Amniotic epithelial cell (primary cell): ENCODE measurements around the gene RASGRF2.
A peak's percentile ranks its signal among the peaks of the same experiment; 100 is the strongest.

ENCODE experiments used
- DNase-seq: peaks from one replicate; pipeline ENCODE4 v3.0.0-alpha.2; 2010; ENCODE audit warnings: low read depth

The RASGRF2 gene

GRCh38 chr5:80951366-80951765, 8.8 kb upstream of the RASGRF2 start:
- no peak for DNase-seq

- no peak for DNase-seq
These were observed 6.6 kb upstream of the RASGRF2 start for GRCh38 chr5:80953587-80953986.

GRCh38 chr5:80955082-80955590, 5.0 kb upstream of the RASGRF2 start:
- DNase-seq = no peak

- no peak for DNase-seq
These were observed 3.9 kb upstream of the RASGRF2 start for GRCh38 chr5:80956272-80956671.

- DNase-seq = no peak
These were observed 3.0 kb upstream of the RASGRF2 start for GRCh38 chr5:80957031-80957761.

GRCh38 chr5:80958616-80959015, 1.5 kb upstream of the RASGRF2 start:
- DNase-seq = no peak

- DNase-seq = no peak
These were observed 1.0 kb upstream of the RASGRF2 start for GRCh38 chr5:80959138-80959537.

GRCh38 chr5:80960531-80961375, 590 bp downstream of the RASGRF2 start:
- DNase-seq = peak; percentile 20

GRCh38 chr5:80961376-80962281, 1.5 kb downstream of the RASGRF2 start:
- DNase-seq = peak; percentile 32

- no peak for DNase-seq
These were observed 2.7 kb downstream of the RASGRF2 start for GRCh38 chr5:80962630-80963520.

GRCh38 chr5:80963521-80963895, 3.3 kb downstream of the RASGRF2 start:
- DNase-seq = no peak

GRCh38 chr5:80963966-80964481, 3.9 kb downstream of the RASGRF2 start:
- peak; percentile 57 for DNase-seq

- DNase-seq = no peak
These were observed 4.3 kb downstream of the RASGRF2 start for GRCh38 chr5:80964491-80964890.

- DNase-seq = no peak
These were observed 4.8 kb downstream of the RASGRF2 start for GRCh38 chr5:80964919-80965318.

- peak; percentile 87 for DNase-seq
These were observed 7.5 kb downstream of the RASGRF2 start for GRCh38 chr5:80967500-80968181.

GRCh38 chr5:80973027-80973426, 12.9 kb downstream of the RASGRF2 start:
- DNase-seq = no peak

- no peak for DNase-seq
These were observed 14.9 kb downstream of the RASGRF2 start for GRCh38 chr5:80975065-80975464.

- DNase-seq = no peak
These were observed 16.8 kb downstream of the RASGRF2 start for GRCh38 chr5:80976985-80977384.

- DNase-seq = peak; percentile 66
These were observed 17.6 kb downstream of the RASGRF2 start for GRCh38 chr5:80977764-80978163.

- no peak for DNase-seq
These were observed 18.7 kb downstream of the RASGRF2 start for GRCh38 chr5:80978772-80979317.
